GM23338 (cell line): ENCODE data around the gene IER2.

Source experiments
- CREB1 ChIP-seq: fragments of 250-450 bp; sonication (Bioruptor Pico); IDR thresholded peaks from 2 replicates; pipeline ENCODE4 v1.5.0; 2020; ENCODE audit warnings: low read depth, mild to moderate bottlenecking, moderate library complexity
- CTCF ChIP-seq, 2 experiments: fragments of 200-600 bp in 1 of 2; sonication (generic) in 1 of 2; conservative IDR thresholded peaks; 2 replicates each; pipeline versions ENCODE4 v1.5.1 to v1.6.1; 2016 to 2017; ENCODE audit warnings: antibody characterized with exemption in 2 of 2, low read depth in 2 of 2, mild to moderate bottlenecking in 2 of 2, moderate library complexity in 1 of 2
- ETS1 ChIP-seq: IDR thresholded peaks from 2 replicates; pipeline ENCODE4 v1.6.1; 2016; ENCODE audit warnings: antibody characterized with exemption
- EZH2 ChIP-seq: fragments of 200-600 bp; sonication (generic); IDR thresholded peaks from one replicate; pipeline ENCODE4 v1.8.0; 2017; ENCODE audit warnings: antibody characterized with exemption, mild to moderate bottlenecking, low read depth; ENCODE audit not compliant: unreplicated experiment
- EZH2phosphoT487 ChIP-seq: fragments of 200-600 bp; sonication (generic); IDR thresholded peaks from one replicate; pipeline ENCODE4 v1.8.1; 2018; ENCODE audit warnings: antibody characterized with exemption; ENCODE audit not compliant: unreplicated experiment
- JUNB ChIP-seq: IDR thresholded peaks from one replicate; pipeline ENCODE4 v1.6.1; 2016; ENCODE audit warnings: antibody characterized with exemption; ENCODE audit not compliant: unreplicated experiment
- NANOG ChIP-seq: IDR thresholded peaks from 2 replicates; pipeline ENCODE4 v1.6.1; 2016; ENCODE audit warnings: antibody characterized with exemption, borderline replicate concordance
- POLR2AphosphoS5 ChIP-seq: IDR thresholded peaks from 2 replicates; pipeline ENCODE4 v1.6.1; 2016; ENCODE audit warnings: antibody characterized with exemption, low read depth
- REST ChIP-seq: IDR thresholded peaks from one replicate; pipeline ENCODE4 v1.6.1; 2018; ENCODE audit warnings: antibody characterized with exemption; ENCODE audit not compliant: unreplicated experiment
- STAT1 ChIP-seq: IDR thresholded peaks from one replicate; pipeline ENCODE4 v1.6.1; 2016; ENCODE audit warnings: antibody characterized with exemption; ENCODE audit not compliant: unreplicated experiment
- ZNF114 ChIP-seq: fragments of 250-450 bp; sonication (Bioruptor Pico); IDR thresholded peaks from 2 replicates; pipeline ENCODE4 v1.5.0; 2020; ENCODE audit warnings: mild to moderate bottlenecking, moderate library complexity
- ZNF331 ChIP-seq: fragments of 250-450 bp; sonication (Bioruptor Pico); IDR thresholded peaks from 2 replicates; pipeline ENCODE4 v1.5.0; 2020; ENCODE audit warnings: low read depth, mild to moderate bottlenecking, moderate library complexity

GRCh38 chr19:13171146-13171545, 20.9 kb downstream of the IER2 start:
- TF ChIP-seq CTCF (conservative IDR thresholded peaks at IDR 0.05; ENCODE audit: low read depth in 2 of 2) (no peak), POLR2AphosphoS5 (no peak), EZH2 (no peak), REST (no peak), ETS1 (no peak), JUNB (no peak), EZH2phosphoT487 (no peak), CREB1 (CRISPR knock-in tag) (no peak), ZNF331 (no peak), NANOG (no peak), ZNF114 (no peak), STAT1 (no peak)
